T-helper 2 cell treated with Interferon-gamma antibody and Interleukin-4, amounts not matched to agents 100 ng/mL and 5 ng/mL, for 36 hours (primary cell): Measurements from ENCODE around the gene PTOV1. TPM values are rescaled to one million over a fixed set of nuclear protein-coding genes. Genes with fewer than 3 reads are reported as not detected.

Experiments used
- intact Hi-C: fragments of 100-400 bp; cut with micrococcal nuclease; formaldehyde crosslinking; loops from one replicate; pipeline ENCODE4 v1.15.1; 2023
- total RNA-seq: library from RNA; stranded (reverse); gene quantifications from 2 replicates; pipeline ENCODE4 v1.2.3, GENCODE V29; 2022

Gene PTOV1
- total RNA-seq, 1 donor from 2014 or later, result 96.0 TPM

- intact Hi-C loops, result no loop called here
Observed at GRCh38 chr19:49843265-49843664, 7.7 kb upstream of the PTOV1 start.

GRCh38 chr19:49844138-49845095 lies 6.5 kb upstream of the PTOV1 start:
- intact Hi-C loops, result no loop called here

- intact Hi-C loops, result no loop called here
Observed at GRCh38 chr19:49845414-49845813, 5.5 kb upstream of the PTOV1 start.

- intact Hi-C loops, result no loop called here
Observed at GRCh38 chr19:49846408-49846807, 4.6 kb upstream of the PTOV1 start.

GRCh38 chr19:49847731-49848696 lies 2.9 kb upstream of the PTOV1 start:
- intact Hi-C loops, result no loop called here

- intact Hi-C loops, result no loop called here
Observed at GRCh38 chr19:49848938-49849337, 2.0 kb upstream of the PTOV1 start.

- intact Hi-C loops, result loop anchor here (1.0 to 2.0 kb wide), 4 partner anchors 18 to 209 kb away; partner anchors contain the start of genes PNKP and RRAS
Observed at GRCh38 chr19:49849433-49850220, 1.3 kb upstream of the PTOV1 start.

GRCh38 chr19:49850221-49850486 lies 805 bp upstream of the PTOV1 start:
- intact Hi-C loops, result loop anchor here (1.0 to 2.0 kb wide), 4 partner anchors 17 to 209 kb away; partner anchors contain the start of genes PNKP and RRAS

- intact Hi-C loops, result loop anchor here (2.0 kb wide), 1 partner anchor 211 kb away; the partner anchor contains the start of gene RRAS
Observed at GRCh38 chr19:49851456-49852259, 699 bp downstream of the PTOV1 start.

GRCh38 chr19:49852631-49853126 lies 1.7 kb downstream of the PTOV1 start:
- intact Hi-C loops, result no loop called here

- intact Hi-C loops, result no loop called here
Observed at GRCh38 chr19:49853852-49854377, 3.0 kb downstream of the PTOV1 start.

GRCh38 chr19:49854378-49855263 lies 3.7 kb downstream of the PTOV1 start:
- intact Hi-C loops, result no loop called here

- intact Hi-C loops, result no loop called here
Observed at GRCh38 chr19:49855277-49855675, 4.3 kb downstream of the PTOV1 start.

- intact Hi-C loops, result no loop called here
Observed at GRCh38 chr19:49855676-49856573, 5.0 kb downstream of the PTOV1 start.

- intact Hi-C loops, result no loop called here
Observed at GRCh38 chr19:49856574-49857021, 5.6 kb downstream of the PTOV1 start.

- intact Hi-C loops, result no loop called here
Observed at GRCh38 chr19:49857061-49857837, 6.3 kb downstream of the PTOV1 start.

- intact Hi-C loops, result no loop called here
Observed at GRCh38 chr19:49857838-49858087, 6.8 kb downstream of the PTOV1 start.
